Measurements from ENCODE around the gene DSC1. TPM values are rescaled to one million over a fixed set of nuclear protein-coding genes. Genes with fewer than 3 reads are reported as not detected.

The DSC1 gene, protein sequence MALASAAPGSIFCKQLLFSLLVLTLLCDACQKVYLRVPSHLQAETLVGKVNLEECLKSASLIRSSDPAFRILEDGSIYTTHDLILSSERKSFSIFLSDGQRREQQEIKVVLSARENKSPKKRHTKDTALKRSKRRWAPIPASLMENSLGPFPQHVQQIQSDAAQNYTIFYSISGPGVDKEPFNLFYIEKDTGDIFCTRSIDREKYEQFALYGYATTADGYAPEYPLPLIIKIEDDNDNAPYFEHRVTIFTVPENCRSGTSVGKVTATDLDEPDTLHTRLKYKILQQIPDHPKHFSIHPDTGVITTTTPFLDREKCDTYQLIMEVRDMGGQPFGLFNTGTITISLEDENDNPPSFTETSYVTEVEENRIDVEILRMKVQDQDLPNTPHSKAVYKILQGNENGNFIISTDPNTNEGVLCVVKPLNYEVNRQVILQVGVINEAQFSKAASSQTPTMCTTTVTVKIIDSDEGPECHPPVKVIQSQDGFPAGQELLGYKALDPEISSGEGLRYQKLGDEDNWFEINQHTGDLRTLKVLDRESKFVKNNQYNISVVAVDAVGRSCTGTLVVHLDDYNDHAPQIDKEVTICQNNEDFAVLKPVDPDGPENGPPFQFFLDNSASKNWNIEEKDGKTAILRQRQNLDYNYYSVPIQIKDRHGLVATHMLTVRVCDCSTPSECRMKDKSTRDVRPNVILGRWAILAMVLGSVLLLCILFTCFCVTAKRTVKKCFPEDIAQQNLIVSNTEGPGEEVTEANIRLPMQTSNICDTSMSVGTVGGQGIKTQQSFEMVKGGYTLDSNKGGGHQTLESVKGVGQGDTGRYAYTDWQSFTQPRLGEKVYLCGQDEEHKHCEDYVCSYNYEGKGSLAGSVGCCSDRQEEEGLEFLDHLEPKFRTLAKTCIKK
- total RNA-seq (2021; fragmentation: NEBNext Ultra II Directional; extraction: Animal tissue kit (Norgen Biotek cat#: 25700)), result not detected
- long read RNA-seq, result 0 reads

DNA sequence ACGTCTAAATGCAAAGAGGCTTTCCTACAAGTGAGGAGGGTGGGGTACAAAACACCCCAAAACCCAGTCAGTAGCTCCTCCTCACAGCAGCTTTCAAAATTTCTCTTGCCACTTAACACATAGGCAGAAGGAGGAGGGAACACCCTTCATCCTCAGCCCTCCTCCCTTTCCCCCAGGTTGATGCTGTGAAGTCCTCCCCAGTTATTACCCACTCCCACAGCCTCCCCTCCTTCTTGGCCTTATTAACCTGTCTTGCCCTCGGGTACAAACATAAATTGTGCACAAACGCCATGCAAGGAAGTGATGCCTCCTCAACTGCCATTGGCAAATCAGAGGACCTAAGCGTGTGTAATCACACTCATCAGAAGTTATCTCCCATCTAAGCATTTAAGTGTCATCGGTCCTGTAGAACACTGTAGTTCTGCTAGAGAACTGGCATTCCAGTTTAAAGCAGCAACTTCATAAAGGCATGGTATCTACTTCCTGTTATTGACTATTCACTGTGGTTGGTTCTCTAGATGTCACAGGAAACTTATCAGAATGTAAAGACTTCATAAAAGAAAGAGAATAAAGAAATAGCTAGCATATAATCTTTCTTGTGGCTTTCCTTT is at the start of gene DSC1:
Gene DSC1 (minus strand): TSS at position 32 of the 611 bp plus-strand sequence. CDS start 262 bp downstream, outside the sequence.
- TF ChIP-seq, protein P1, sequence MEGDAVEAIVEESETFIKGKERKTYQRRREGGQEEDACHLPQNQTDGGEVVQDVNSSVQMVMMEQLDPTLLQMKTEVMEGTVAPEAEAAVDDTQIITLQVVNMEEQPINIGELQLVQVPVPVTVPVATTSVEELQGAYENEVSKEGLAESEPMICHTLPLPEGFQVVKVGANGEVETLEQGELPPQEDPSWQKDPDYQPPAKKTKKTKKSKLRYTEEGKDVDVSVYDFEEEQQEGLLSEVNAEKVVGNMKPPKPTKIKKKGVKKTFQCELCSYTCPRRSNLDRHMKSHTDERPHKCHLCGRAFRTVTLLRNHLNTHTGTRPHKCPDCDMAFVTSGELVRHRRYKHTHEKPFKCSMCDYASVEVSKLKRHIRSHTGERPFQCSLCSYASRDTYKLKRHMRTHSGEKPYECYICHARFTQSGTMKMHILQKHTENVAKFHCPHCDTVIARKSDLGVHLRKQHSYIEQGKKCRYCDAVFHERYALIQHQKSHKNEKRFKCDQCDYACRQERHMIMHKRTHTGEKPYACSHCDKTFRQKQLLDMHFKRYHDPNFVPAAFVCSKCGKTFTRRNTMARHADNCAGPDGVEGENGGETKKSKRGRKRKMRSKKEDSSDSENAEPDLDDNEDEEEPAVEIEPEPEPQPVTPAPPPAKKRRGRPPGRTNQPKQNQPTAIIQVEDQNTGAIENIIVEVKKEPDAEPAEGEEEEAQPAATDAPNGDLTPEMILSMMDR (IDR thresholded peaks at IDR 0.05), result no peak
- H3K9me3 Mint-ChIP-seq, result peaks cover 34% of the 10 kb centered on the region
- H3K27ac Mint-ChIP-seq, result no peak within 1 kb of the TSS
- no peak within 1 kb of the TSS for H3K4me3 Mint-ChIP-seq
- no peaks in the 10 kb centered on the region for H3K27me3 Mint-ChIP-seq (ENCODE audit: insufficient read depth)
- H3K36me3 Mint-ChIP-seq (ENCODE audit: low read depth), result no peaks in the 10 kb centered on the region
- no peak for DNase-seq
- H3K4me1 Mint-ChIP-seq (ENCODE audit: low read depth), result no peaks in the 10 kb centered on the region

- no peak for DNase-seq
- no peaks in the 10 kb centered on the region for H3K27me3 Mint-ChIP-seq (ENCODE audit: insufficient read depth)
- no peak overlapping the region for H3K27ac Mint-ChIP-seq
- no peaks in the 10 kb centered on the region for H3K36me3 Mint-ChIP-seq (ENCODE audit: low read depth)
- no peak overlapping the region for H3K4me3 Mint-ChIP-seq
- H3K9me3 Mint-ChIP-seq, result peaks cover 46% of the 10 kb centered on the region
- TF ChIP-seq, protein P1 (IDR thresholded peaks at IDR 0.05), result no peak
- no peaks in the 10 kb centered on the region for H3K4me1 Mint-ChIP-seq (ENCODE audit: low read depth)
These were observed 48.4 kb upstream of the DSC1 start for GRCh38 chr18:31211047-31211446.

DNA sequence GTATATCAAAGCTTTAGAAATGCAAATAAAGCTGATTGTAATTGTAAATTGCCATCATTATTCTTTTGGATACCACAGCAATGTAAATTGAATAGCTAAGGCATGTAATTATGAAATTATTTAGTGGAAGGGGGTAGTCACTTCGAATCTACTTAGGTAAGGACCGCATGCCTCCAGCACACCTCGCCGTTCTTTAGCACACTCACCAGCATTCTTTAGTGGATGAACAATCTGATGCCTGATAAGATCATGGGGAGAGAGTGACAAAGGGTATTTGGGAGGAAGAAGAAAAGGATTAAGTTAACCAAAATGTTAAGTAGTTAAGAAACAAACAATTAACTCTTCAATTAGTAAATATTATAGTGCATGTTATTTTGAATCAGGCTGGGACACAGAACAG is 46.4 kb upstream of the DSC1 start:
- Mint-ChIP-seq H3K27ac (no peak overlapping the region), H3K27me3 (ENCODE audit: insufficient read depth) (no peaks in the 10 kb centered on the region), H3K36me3 (ENCODE audit: low read depth) (no peaks in the 10 kb centered on the region; the same call in 1 of the 2 replicates), H3K9me3 (peaks cover 29% of the 10 kb centered on the region), H3K4me1 (ENCODE audit: low read depth) (no peaks in the 10 kb centered on the region), H3K4me3 (no peak overlapping the region)
- TF ChIP-seq, protein P1 (IDR thresholded peaks at IDR 0.05), result no peak
- DNase-seq, result no peak

DNA sequence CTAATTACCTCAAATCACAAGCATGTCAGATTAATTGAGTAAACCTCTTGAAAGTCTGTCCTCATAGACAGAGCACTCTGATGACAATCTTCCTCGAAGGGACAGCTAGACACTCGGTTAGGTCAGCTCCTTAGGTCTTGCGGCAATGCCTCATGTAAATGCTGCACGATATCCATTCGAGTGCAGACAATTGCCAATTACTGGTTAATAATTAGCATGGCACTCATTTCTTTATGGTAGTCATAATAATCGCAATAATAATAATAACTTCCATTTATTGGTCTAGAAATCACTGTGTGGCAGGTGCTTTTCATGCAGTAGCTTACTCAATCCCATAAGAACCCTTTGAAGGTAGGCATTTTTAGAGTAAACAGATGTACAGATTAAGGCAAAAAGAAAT is 44.7 kb upstream of the DSC1 start:
- peaks cover 20% of the 10 kb centered on the region for H3K9me3 Mint-ChIP-seq
- no peaks in the 10 kb centered on the region for H3K27me3 Mint-ChIP-seq (ENCODE audit: insufficient read depth)
- H3K4me1 Mint-ChIP-seq (ENCODE audit: low read depth), result no peaks in the 10 kb centered on the region
- TF ChIP-seq, protein P1 (IDR thresholded peaks at IDR 0.05), result no peak
- H3K36me3 Mint-ChIP-seq (ENCODE audit: low read depth), result no peaks in the 10 kb centered on the region; the same call in 1 of the 2 replicates
- no peak for DNase-seq
- no peak overlapping the region for H3K27ac Mint-ChIP-seq
- H3K4me3 Mint-ChIP-seq, result no peak overlapping the region

DNA sequence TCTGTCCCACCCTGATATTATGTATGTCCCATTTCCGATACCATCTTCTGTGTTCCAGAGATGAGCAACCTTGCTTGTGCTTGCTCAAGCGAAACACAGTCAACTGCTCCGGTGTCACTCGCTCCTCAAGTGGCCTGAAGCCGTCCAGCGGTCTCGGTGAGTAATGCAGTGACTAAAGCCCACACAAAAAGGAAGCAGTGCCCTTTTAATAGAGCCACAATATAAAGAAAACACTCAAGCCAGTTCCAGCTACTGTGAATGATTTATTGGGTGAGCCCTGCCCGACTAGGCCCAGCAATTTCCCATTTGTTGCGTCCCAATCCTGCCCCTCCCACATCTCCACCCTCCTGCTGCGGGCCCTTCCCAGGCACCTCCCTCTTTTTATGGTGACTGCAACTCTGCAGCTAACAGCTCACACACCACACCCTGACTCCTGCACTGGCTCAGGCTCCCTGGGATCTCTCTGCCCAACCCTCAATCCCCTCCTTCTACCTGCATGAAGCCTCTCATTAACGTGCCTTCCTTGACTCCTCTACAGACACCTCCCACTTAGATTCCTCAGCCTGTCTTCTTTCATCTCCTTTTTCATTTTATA is 44.2 kb upstream of the DSC1 start:
- DNase-seq, result no peak
- Mint-ChIP-seq H3K4me1 (ENCODE audit: low read depth) (no peaks in the 10 kb centered on the region), H3K27ac (no peak overlapping the region), H3K4me3 (no peak overlapping the region), H3K36me3 (ENCODE audit: low read depth) (no peaks in the 10 kb centered on the region; the same call in 1 of the 2 replicates), H3K9me3 (peaks cover 24% of the 10 kb centered on the region), H3K27me3 (ENCODE audit: insufficient read depth) (no peaks in the 10 kb centered on the region)
- TF ChIP-seq, protein P1 (IDR thresholded peaks at IDR 0.05), result no peak

All from HFFc6 (cell line).